Measurements from ENCODE around the gene CYB5RL.

Gene CYB5RL

DNA sequence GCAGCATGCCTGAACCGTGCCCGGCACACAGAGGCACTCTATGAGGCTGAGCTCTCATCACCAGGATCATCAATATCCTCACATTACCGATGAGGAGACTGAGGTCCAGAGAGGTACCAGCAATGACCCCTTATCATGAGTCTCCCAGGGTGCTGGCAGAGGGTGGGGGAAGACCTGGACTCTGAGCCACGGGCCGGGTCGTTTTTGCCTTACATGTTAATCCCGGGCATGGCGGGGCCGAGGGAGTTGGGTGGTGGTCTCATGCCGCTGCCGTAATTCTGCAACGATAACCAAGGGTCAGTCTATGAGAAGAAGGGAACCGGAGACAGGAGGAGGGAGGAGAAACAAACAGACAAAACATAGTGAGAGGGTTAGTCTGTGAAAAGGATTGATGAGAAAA is 43.2 kb upstream of the CYB5RL start:
- ChIA-PET POLR2A (no interaction called here), CTCF (interaction anchor here (1.3 kb wide), 1 partner anchor 13 kb away, joined by 3 read pairs; no protein-coding TSS in a partner anchor)
- no peak for DNase-seq (ENCODE audit: extremely low spot score)
- no peak for TF ChIP-seq CTCF (IDR thresholded peaks at IDR 0.05; ENCODE audit: control extremely low read depth, extremely low read depth, low read depth, missing control alignments)

- ChIA-PET POLR2A (no interaction called here), CTCF (no interaction called here)
- DNase-seq (ENCODE audit: extremely low spot score), result no peak
- no peak for TF ChIP-seq CTCF (IDR thresholded peaks at IDR 0.05; ENCODE audit: control extremely low read depth, extremely low read depth, low read depth, missing control alignments)
Measured at GRCh38 chr1:54241364-54241763, 41.5 kb upstream of the CYB5RL start.

- no peak for TF ChIP-seq CTCF (IDR thresholded peaks at IDR 0.05; ENCODE audit: control extremely low read depth, extremely low read depth, low read depth, missing control alignments)
- ChIA-PET CTCF (no interaction called here), POLR2A (no interaction called here)
- no peak for DNase-seq (ENCODE audit: extremely low spot score)
Measured at GRCh38 chr1:54240741-54241335, 41.0 kb upstream of the CYB5RL start.

DNA sequence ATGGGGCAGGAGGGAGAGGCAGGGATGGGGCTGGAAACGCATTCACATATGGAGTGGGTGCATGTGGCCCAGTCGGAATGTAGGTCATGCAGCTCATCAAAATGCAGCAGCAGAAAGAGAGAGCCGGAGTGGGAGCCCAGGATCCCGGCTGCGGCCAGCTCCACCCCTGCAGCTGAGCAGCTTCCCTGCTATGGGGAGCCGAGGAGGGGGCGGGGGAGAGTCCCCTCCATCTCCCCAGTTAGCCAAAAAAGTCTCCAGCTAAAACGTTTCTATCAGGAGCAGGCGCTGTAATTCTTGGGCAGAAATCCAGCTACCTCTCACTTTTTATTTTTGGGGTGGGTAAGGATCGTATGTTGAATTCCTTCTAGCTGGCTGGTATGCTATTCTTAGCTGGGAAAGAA is 39.8 kb upstream of the CYB5RL start:
- TF ChIP-seq CTCF (IDR thresholded peaks at IDR 0.05; ENCODE audit: control extremely low read depth, extremely low read depth, low read depth, missing control alignments), result no peak
- DNase-seq (ENCODE audit: extremely low spot score), result no peak
- ChIA-PET POLR2A (no interaction called here), CTCF (interaction anchor here (1.2 kb wide), 1 partner anchor 23 kb away, joined by 4 read pairs; no protein-coding TSS in a partner anchor)

GRCh38 chr1:54239035-54239383 is 39.2 kb upstream of the CYB5RL start:
- no peak for DNase-seq (ENCODE audit: extremely low spot score)
- POLR2A ChIA-PET, result no interaction called here
- no peak for TF ChIP-seq CTCF (IDR thresholded peaks at IDR 0.05; ENCODE audit: control extremely low read depth, extremely low read depth, low read depth, missing control alignments)
- CTCF ChIA-PET, result no interaction called here

DNA sequence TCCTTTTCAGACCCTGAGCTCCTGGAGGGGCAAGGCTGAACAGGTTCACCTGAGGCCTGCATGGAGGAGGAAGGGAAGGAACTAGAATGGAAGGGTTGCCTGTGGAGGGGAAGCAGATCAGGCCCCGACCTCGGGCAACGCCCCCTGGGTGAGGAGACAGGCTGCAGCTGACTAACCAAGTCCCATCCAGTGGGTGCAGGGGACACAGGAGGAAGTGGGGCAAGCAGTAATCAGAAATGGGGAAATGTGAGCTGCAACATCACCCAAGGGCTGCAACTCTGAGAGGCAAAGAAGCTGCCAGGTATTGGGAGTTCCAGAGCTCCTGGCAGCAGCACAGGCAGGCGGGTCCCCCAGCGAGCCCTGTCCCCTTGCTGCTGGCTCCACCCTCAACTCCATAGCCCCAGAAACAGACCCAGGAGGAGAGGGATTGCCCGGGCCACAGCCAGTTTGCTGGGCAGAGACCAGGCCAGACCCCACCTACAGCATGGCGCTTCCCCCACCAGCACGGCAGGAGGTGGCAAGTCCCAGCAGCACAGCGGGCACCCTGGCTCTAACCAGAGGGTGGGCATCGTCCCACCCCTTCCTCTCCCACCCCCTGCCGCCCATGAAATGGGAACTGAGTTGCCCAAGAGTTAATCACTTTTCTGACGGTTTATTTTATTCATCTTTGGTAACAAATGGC is 38.7 kb upstream of the CYB5RL start:
- CTCF ChIA-PET, result no interaction called here
- TF ChIP-seq CTCF (IDR thresholded peaks at IDR 0.05; ENCODE audit: control extremely low read depth, extremely low read depth, low read depth, missing control alignments), result no peak
- POLR2A ChIA-PET, result no interaction called here
- no peak for DNase-seq (ENCODE audit: extremely low spot score)

All from GM10248 (cell line).